ENCODE data around the gene SPPL2B. TPM values are rescaled to one million over a fixed set of nuclear protein-coding genes. Genes with fewer than 3 reads are reported as not detected.

Gene SPPL2B
- total and polyA plus RNA-seq, 9 of the 15 experiments (the other 6 are each of a cell fraction or from before 2014, with no cell fraction given) = 0.20 to 81.2 (median 15.1) TPM

GRCh38 chr19:2335848-2336247 lies 7.4 kb downstream of the SPPL2B start:
- BruUV-seq (replicated peaks) = no TSS peak
- ChIA-PET CTCF (ENCODE audit: low intra/inter-chr PET ratio) (no interaction called here), POLR2A (interaction anchor here (0.7 kb wide), 1 partner anchor 121 kb away, joined by 3 read pairs; no protein-coding TSS in a partner anchor)
- no peaks in the 10 kb centered on the region for H3K9me1 ChIP-seq (ENCODE audit: control insufficient read depth, insufficient read depth, low read length)
- ATAC-seq = no peak
- H3K36me3 ChIP-seq (ENCODE audit: control insufficient read depth, insufficient read depth, low read length) = peaks cover 36% of the 10 kb centered on the region; the same call in 2 of the 3 replicates
- H3K4me2 ChIP-seq (ENCODE audit: insufficient read depth, low read length) = no peak overlapping the region
- no peak overlapping the region for H3K4me3 ChIP-seq
- H3K9ac ChIP-seq (ENCODE audit: insufficient read depth in 1 of 2, low read depth in 2 of 2, low read length in 2 of 2) = no peak overlapping the region
- TF ChIP-seq, protein P1, sequence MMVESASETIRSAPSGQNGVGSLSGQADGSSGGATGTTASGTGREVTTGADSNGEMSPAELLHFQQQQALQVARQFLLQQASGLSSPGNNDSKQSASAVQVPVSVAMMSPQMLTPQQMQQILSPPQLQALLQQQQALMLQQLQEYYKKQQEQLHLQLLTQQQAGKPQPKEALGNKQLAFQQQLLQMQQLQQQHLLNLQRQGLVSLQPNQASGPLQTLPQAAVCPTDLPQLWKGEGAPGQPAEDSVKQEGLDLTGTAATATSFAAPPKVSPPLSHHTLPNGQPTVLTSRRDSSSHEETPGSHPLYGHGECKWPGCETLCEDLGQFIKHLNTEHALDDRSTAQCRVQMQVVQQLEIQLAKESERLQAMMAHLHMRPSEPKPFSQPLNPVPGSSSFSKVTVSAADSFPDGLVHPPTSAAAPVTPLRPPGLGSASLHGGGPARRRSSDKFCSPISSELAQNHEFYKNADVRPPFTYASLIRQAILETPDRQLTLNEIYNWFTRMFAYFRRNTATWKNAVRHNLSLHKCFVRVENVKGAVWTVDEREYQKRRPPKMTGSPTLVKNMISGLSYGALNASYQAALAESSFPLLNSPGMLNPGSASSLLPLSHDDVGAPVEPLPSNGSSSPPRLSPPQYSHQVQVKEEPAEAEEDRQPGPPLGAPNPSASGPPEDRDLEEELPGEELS (CRISPR knock-in tag; IDR thresholded peaks at IDR 0.05; ENCODE audit: borderline replicate concordance) = no peak
- TF ChIP-seq, protein P2, sequence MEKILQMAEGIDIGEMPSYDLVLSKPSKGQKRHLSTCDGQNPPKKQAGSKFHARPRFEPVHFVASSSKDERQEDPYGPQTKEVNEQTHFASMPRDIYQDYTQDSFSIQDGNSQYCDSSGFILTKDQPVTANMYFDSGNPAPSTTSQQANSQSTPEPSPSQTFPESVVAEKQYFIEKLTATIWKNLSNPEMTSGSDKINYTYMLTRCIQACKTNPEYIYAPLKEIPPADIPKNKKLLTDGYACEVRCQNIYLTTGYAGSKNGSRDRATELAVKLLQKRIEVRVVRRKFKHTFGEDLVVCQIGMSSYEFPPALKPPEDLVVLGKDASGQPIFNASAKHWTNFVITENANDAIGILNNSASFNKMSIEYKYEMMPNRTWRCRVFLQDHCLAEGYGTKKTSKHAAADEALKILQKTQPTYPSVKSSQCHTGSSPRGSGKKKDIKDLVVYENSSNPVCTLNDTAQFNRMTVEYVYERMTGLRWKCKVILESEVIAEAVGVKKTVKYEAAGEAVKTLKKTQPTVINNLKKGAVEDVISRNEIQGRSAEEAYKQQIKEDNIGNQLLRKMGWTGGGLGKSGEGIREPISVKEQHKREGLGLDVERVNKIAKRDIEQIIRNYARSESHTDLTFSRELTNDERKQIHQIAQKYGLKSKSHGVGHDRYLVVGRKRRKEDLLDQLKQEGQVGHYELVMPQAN (IDR thresholded peaks at IDR 0.05; ENCODE audit: borderline replicate concordance) = 0 out of 2 replicates have a peak, but pooled peaks have one; percentile 19
- TF ChIP-seq CBFB (CRISPR knock-in tag; IDR thresholded peaks at IDR 0.05) = 0 out of 2 replicates have a peak, but pooled peaks have one; percentile 18
- H3K4me1 ChIP-seq (replicated peaks in 1 of 2; ENCODE audit: control insufficient read depth in 2 of 2, insufficient read depth in 2 of 2, low read length in 2 of 2) = peaks cover 8 to 73% of the 10 kb centered on the region in 2 experiments; a peak in 4 of 5 replicates
- H3K79me2 ChIP-seq (ENCODE audit: control insufficient read depth, insufficient read depth, low read length) = peaks cover 59% of the 10 kb centered on the region
- in situ Hi-C loops (cut with MboI) (no loop called here), intact Hi-C loops (cut with micrococcal nuclease) (no loop called here)
- no peaks in the 10 kb centered on the region for H4K20me1 ChIP-seq (replicated peaks; ENCODE audit: control insufficient read depth, insufficient read depth, low read length)
- no peak for DNase-seq (ENCODE audit: extremely low read depth in 1 of 4, low spot score in 3 of 4)
- peaks cover 2% of the 10 kb centered on the region for H3K9me3 ChIP-seq (replicated peaks; ENCODE audit: control insufficient read depth, insufficient read depth, low read depth, low read length)
- no peak for FAIRE-seq
- peak overlapping the region; percentile 13; the same call in 1 of the 3 replicates for H3K27ac ChIP-seq (ENCODE audit: extremely low read depth, low read depth, low read length)
- whole genome bisulfite sequencing (ENCODE audit: insufficient coverage, low coverage, missing lambda C conversion rate) = 97% methylated on average over 3 of the region's 3 CpGs
- H3K27me3 ChIP-seq (ENCODE audit: control insufficient read depth in 2 of 2, insufficient read depth in 2 of 2, low read length in 2 of 2) = no peaks in the 10 kb centered on the region
- H2AFZ ChIP-seq (ENCODE audit: low read depth, low read length) = no peak overlapping the region

All from K562 (cell line).